NOMO-1 (cell line): ENCODE measurements around the gene DDIT4.
"Not testable (repeated sequence)": the region's sequence is repeated elsewhere in the genome, so short reads cannot be mapped to it uniquely, and the experiment has no call there.

Source experiments
- DNase-seq, 2 experiments: peaks; one replicate each; lab custom pipeline; 2025; ENCODE audit not compliant: unreplicated experiment in 2 of 2; lab: John Stamatoyannopoulos, UW

The DDIT4 gene

DNA sequence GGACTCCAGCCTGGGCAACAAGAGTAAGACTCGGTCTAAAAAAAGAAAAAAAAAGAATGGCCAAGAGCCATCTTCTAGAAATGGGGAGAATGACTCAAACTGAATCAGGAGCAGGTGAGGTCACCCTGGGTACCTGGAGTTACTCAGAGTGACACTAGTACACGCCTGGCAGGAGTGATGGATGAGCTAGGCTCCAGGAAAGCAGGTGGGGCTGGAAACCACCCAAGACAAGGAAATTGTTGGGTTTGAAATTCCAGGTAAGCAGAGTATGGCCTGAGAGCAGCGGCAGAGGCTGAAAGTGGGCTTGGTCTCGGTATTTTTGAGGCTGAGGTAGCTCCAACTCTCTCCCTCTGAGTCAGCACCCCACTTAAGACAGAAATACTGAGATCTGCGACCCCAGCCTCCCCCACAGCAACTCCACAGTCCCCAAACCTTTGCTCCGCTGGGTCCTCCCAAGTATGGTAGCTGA is 18.5 kb downstream of the DDIT4 start:
- DNase-seq = no peak

- no peak for DNase-seq
Observed at GRCh38 chr10:72295330-72295910, 21.7 kb downstream of the DDIT4 start.

- DNase-seq = not testable (repeated sequence)
Observed at GRCh38 chr10:72296829-72297280, 23.1 kb downstream of the DDIT4 start.

DNA sequence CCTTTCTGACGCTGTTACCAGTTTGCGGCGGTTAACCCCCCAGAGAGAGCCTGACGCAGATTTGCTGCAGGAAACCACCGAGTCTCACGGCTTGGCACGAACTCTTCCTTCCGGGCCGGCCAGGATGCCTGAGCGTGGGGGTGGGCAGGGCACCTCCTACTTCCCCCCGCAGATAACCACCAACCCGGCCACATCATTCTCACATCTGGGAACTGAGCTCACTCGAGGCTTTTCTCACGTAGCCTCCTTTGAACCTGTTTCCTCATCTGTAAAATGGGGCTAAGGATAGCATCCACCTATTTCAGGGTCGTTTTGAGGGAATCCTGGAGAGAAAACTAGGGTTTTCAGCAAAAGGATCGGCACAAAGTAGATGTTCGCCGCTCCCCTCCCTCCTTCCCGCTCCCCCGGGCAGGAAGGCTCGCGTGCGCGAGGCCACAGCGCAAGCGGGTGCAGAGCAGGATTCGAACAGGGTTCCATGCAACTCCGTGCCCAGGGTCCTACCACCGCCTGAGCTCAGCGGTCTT is 23.6 kb downstream of the DDIT4 start:
- DNase-seq = peak; percentile 95 to 98

DNA sequence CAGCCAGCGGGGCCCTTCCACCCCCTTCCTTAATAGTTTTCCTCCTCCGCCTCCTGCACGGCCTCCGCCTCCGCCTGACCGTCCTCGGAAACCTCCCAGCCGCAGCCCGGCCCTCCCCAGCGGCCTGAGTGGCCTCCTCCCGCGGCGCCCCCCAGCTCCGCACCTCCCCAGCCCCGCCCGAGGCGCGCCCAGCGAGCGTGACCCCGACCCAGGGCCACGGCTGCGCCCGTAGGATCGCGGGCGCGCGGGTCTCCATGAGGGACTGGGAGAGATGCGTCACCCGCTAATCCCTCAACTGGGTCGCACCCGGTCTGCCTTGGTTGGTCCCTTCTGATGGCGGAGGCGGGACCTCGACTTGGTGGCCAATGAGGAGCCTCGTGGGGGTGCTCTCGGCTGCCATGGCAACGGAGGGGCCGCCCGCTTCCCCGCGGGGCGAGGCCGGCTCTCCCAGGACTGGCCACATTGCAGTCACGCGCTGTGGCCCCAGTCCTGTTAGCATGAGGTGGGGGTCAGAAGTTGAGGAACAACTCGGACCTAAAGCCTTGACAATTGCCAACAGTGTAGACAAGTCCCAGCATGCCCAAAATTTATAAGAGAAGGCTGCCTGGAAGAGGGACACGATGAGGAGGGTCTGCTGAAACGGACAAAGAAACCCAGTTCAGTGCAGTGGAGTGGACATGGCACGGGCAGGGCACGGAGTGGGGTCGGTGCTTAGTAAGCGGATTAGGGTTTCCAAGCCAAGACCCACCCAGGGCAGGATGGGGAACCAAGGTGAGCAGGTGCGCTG is 24.3 kb downstream of the DDIT4 start:
- DNase-seq = peak; percentile 91 to 92

GRCh38 chr10:72298592-72299519 is 25.1 kb downstream of the DDIT4 start:
- no peak for DNase-seq

DNA sequence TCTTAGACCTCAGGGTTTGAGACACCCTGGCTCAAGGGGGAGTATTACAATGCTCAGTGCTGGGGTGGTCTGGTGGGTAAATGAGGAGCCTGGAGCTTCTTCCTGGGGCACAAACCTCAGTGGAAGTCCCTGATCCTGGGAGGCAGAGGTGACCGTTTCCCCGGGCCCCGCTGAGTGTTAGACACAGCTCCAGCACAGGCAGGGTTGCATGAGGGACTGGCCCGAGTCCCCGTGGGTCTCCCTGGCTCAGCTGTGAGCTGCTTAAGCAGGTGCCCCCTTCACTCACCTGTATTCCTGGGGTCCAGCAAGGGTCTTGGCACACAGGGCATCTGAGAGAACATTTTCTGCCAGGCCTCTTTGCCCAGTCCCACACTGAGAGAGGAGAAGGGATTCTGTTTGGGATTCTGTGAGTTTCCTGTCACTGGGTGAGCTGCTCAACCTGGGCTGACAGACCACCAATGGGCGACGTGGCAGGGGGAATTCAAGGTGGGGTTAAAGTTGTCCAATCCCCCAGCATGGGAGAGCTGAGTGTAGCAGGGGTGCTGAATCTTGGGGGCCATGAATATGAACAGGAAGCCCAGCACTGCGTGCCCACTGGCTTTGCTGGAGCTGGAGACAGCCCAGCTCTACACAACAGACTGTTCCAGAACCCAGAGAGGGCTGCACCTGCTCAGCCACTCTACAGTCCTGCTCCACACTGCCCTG is 29.9 kb downstream of the DDIT4 start:
- no peak for DNase-seq

- no peak for DNase-seq
Observed at GRCh38 chr10:72306215-72306760, 32.6 kb downstream of the DDIT4 start.

GRCh38 chr10:72307711-72308110 is 34.0 kb downstream of the DDIT4 start:
- DNase-seq = not testable (repeated sequence)

DNA sequence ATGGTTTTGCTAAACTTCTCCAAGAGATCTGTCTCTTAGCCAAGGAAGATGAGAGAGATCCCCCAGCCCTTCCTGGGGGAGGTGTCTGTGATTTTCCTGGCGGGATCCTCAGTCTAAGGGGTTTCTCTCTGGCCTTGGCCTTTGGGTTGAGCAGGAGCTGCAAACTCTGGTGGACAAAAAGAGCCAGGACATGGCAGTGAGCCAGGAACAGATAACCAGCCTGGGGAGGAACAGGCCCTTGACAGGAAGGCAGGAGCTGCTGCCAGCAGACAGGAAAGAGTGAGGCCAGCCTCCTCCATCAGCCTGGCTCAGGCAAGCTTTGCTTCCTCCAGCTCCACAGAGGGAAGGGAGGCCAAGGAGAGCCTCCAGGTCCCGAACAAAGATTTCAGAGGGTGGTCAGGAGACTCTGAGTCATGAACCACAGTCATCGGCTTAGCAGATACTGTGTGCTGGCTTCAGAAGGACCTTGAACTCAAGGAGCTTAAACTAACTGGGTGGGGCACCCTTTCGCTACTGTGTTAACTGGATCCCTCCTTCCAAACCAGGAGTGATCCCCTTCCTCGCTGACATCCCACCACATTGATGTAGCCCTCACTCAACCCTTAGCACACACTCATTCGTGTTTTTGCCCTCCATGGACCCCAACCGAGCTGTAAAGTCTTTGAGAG is 34.7 kb downstream of the DDIT4 start:
- peak; percentile 34 to 54 for DNase-seq

- DNase-seq = no peak
Observed at GRCh38 chr10:72309290-72310240, 35.8 kb downstream of the DDIT4 start.

- DNase-seq = no peak
Observed at GRCh38 chr10:72310241-72310633, 36.5 kb downstream of the DDIT4 start.

- no peak for DNase-seq
Observed at GRCh38 chr10:72310636-72311035, 36.9 kb downstream of the DDIT4 start.

GRCh38 chr10:72311667-72312066 is 37.9 kb downstream of the DDIT4 start:
- DNase-seq = no peak

GRCh38 chr10:72312865-72313391 is 39.2 kb downstream of the DDIT4 start:
- no peak for DNase-seq

DNA sequence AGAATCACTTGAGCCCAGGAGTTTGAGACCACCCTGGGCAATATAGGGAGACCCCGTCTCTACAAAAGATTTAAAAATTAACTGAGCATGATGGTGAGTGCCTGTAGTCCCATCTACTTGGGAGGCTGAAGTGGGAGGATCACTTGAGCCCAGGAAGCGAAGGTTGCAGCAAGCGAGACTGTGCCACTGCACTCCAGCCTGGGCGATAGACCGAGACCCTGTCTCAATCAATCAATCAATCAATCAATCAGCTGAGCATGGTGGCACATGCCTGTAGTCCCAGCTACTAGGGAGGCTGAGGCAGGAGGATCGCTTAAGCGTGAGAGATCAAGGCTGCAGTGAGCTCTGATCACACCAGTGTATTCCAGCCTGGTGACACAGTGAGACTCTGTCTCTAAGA is 40.5 kb downstream of the DDIT4 start:
- DNase-seq = no peak

DNA sequence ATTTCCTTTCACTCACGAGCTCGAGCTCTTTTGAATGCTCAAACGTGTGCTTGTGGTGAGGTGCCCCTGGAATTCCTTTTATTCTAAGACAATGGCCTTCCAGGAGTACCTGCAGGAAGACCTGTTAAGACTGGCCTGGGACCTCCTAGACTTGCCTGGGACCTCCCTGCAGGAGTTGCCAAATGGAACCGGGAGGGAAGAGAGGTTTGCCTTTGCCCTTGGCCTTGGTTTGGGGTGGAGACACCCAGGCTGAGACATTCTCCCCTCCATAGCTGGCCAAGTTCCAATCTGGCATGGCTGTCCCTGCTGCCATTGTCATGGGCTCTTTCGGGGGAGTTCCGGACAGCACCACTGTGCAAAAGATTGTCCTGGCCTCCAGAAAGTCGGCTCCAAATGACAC is 41.3 kb downstream of the DDIT4 start:
- DNase-seq = no peak
